IMR-90 (cell line): ENCODE measurements around the gene RERE. TPM values are rescaled to one million over a fixed set of nuclear protein-coding genes. Genes with fewer than 3 reads are reported as not detected.
A peak's percentile ranks its signal among the peaks of the same experiment; 100 is the strongest.

ENCODE experiments used
- ATAC-seq: fragments of 200-7000 bp; cut with Tn5 transposase; 2 replicates; pipeline ENCODE4 v1.9.1; 2020; ENCODE audit warnings: low read depth, mild to moderate bottlenecking, moderate library complexity
- Bru-seq: library from RNA; stranded (reverse); fragments of 400-500 nt; gene quantifications from one replicate; lab custom pipeline; 2021; lab: Mats Ljungman, UMichigan
- BruChase-seq, 2 experiments: library from RNA; stranded (reverse); fragments of 400-500 nt; gene quantifications; one replicate each; lab custom pipeline; 2021; lab: Mats Ljungman, UMichigan
- BruUV-seq: library from RNA; stranded (reverse); fragments of 400-500 nt; replicated peaks from 2 replicates; lab custom pipeline; 2021; lab: Mats Ljungman, UMichigan
- CTCF ChIA-PET: fragments of 300-600 bp; formaldehyde crosslinking; extraction: SDS; loops from one replicate; lab custom pipeline; 2021; ENCODE audit warnings: antibody characterized with exemption; lab: Yijun Ruan, JAX
- POLR2A ChIA-PET: fragments of 300-600 bp; sonication (Branson Sonifier 250); formaldehyde crosslinking; loops from one replicate; lab custom pipeline; 2022; ENCODE audit warnings: antibody characterized with exemption; ENCODE audit not compliant: unreplicated experiment; lab: Charles Lee
- DNase-seq: peaks from one replicate; pipeline ENCODE4 v3.0.0; 2013
- H2AFZ ChIP-seq: replicated peaks from 2 replicates; pipeline ENCODE3; 2013; ENCODE audit warnings: low read length, mild to moderate bottlenecking; ENCODE audit not compliant: poor library complexity
- H2AK5ac ChIP-seq: 2 replicates; pipeline ENCODE4 v1.6.1; 2013; ENCODE audit warnings: low read depth, low read length, inconsistent platforms
- H2AK9ac ChIP-seq: replicated peaks from 2 replicates; pipeline ENCODE3; 2013; ENCODE audit warnings: mild to moderate bottlenecking, low read depth, low read length, moderate library complexity; ENCODE audit not compliant: poor library complexity
- H2BK120ac ChIP-seq: 2 replicates; pipeline ENCODE4 v1.6.1; 2013; ENCODE audit warnings: low read depth, low read length, inconsistent platforms
- H2BK15ac ChIP-seq: 3 replicates; pipeline ENCODE4 v1.6.1; 2013; ENCODE audit warnings: low read depth, low read length, inconsistent platforms
- H2BK20ac ChIP-seq: 2 replicates; pipeline ENCODE4 v1.6.1; 2013; ENCODE audit warnings: low read depth, mild to moderate bottlenecking, inconsistent platforms, low read length, moderate library complexity
- H2BK5ac ChIP-seq: 2 replicates; pipeline ENCODE4 v1.6.1; 2013; ENCODE audit warnings: mild to moderate bottlenecking, low read depth, low read length, inconsistent platforms; ENCODE audit not compliant: poor library complexity, severe bottlenecking
- H3K14ac ChIP-seq: replicated peaks from 2 replicates; pipeline ENCODE4 v1.6.1; 2013; ENCODE audit warnings: low read depth, low read length, inconsistent platforms
- H3K18ac ChIP-seq: 2 replicates; pipeline ENCODE4 v1.6.1; 2013; ENCODE audit warnings: low read depth, low read length, control low read depth
- H3K23ac ChIP-seq: 2 replicates; pipeline ENCODE4 v1.6.1; 2013; ENCODE audit warnings: low read depth, low read length, inconsistent platforms
- H3K27ac ChIP-seq: 2 replicates; pipeline ENCODE4 v1.5.1; 2013; ENCODE audit warnings: mild to moderate bottlenecking, control low read depth, low read length; ENCODE audit not compliant: insufficient read depth
- H3K27me3 ChIP-seq: 2 replicates; pipeline ENCODE4 v1.6.1; 2013; ENCODE audit warnings: low read length; ENCODE audit not compliant: control insufficient read depth, insufficient read depth
- H3K36me3 ChIP-seq: 2 replicates; pipeline ENCODE4 v1.6.1; 2013; ENCODE audit warnings: low read length, mixed read lengths; ENCODE audit not compliant: control insufficient read depth, insufficient read depth
- H3K4ac ChIP-seq: 2 replicates; pipeline ENCODE4 v1.6.1; 2013; ENCODE audit warnings: low read depth, low read length, inconsistent platforms
- H3K4me1 ChIP-seq: 2 replicates; pipeline ENCODE4 v1.6.1; 2013; ENCODE audit warnings: low read length, mixed read lengths; ENCODE audit not compliant: control insufficient read depth, insufficient read depth
- H3K4me2 ChIP-seq: 2 replicates; pipeline ENCODE4 v1.6.1; 2013; ENCODE audit warnings: low read depth, mild to moderate bottlenecking, control low read depth, low read length, moderate library complexity
- H3K4me3 ChIP-seq: 2 replicates; pipeline ENCODE4 v1.5.1; 2013; ENCODE audit warnings: low read depth, mild to moderate bottlenecking, control low read depth, low read length, moderate library complexity; ENCODE audit not compliant: insufficient read depth
- H3K56ac ChIP-seq: 2 replicates; pipeline ENCODE4 v1.6.1; 2013; ENCODE audit warnings: low read length, inconsistent platforms; ENCODE audit not compliant: insufficient read depth; ENCODE audit errors: extremely low read depth
- H3K79me1 ChIP-seq, 2 experiments: 2 replicates each; pipeline ENCODE4 v1.6.1; 2013; ENCODE audit warnings: low read length in 2 of 2, inconsistent platforms in 1 of 2, low read depth in 1 of 2
- H3K9ac ChIP-seq: 2 replicates; pipeline ENCODE4 v1.6.1; 2013; ENCODE audit warnings: low read depth, low read length, control low read depth
- H3K9me1 ChIP-seq: 2 replicates; pipeline ENCODE4 v1.6.1; 2013; ENCODE audit warnings: low read length, inconsistent platforms; ENCODE audit not compliant: insufficient read depth
- H3K9me3 ChIP-seq: 2 replicates; pipeline ENCODE4 v1.6.1; 2013; ENCODE audit warnings: low read length; ENCODE audit not compliant: control insufficient read depth, insufficient read depth
- H4K20me1 ChIP-seq: 2 replicates; pipeline ENCODE4 v1.6.1; 2013; ENCODE audit warnings: low read length, inconsistent platforms; ENCODE audit not compliant: insufficient read depth
- H4K5ac ChIP-seq: 2 replicates; pipeline ENCODE4 v1.6.1; 2013; ENCODE audit warnings: mild to moderate bottlenecking, low read depth, low read length, control low read depth
- H4K8ac ChIP-seq, 2 experiments: 2 replicates each; pipeline ENCODE4 v1.6.1; 2013; ENCODE audit warnings: low read depth in 2 of 2, low read length in 2 of 2, control low read depth in 1 of 2, inconsistent platforms in 1 of 2
- H4K91ac ChIP-seq: 2 replicates; pipeline ENCODE4 v1.6.1; 2013; ENCODE audit warnings: low read depth, low read length, inconsistent platforms; ENCODE audit not compliant: insufficient read depth
- CEBPB ChIP-seq: IDR thresholded peaks from 2 replicates; pipeline ENCODE4 v1.6.1; 2012; ENCODE audit warnings: low read depth, low read length, improper control_type of control experiment
- CHD1 ChIP-seq: IDR thresholded peaks from 2 replicates; pipeline ENCODE4 v1.6.1; 2012; ENCODE audit warnings: low read depth, low read length, improper control_type of control experiment
- FOS ChIP-seq: fragments of 150-350 bp; IDR thresholded peaks from 2 replicates; pipeline ENCODE4 v1.6.1; 2016; ENCODE audit warnings: low read depth, low read length
- MAZ ChIP-seq: IDR thresholded peaks from 2 replicates; pipeline ENCODE4 v1.6.1; 2012; ENCODE audit warnings: low read depth, mild to moderate bottlenecking, low read length, improper control_type of control experiment, moderate library complexity, borderline replicate concordance
- NFE2L2 ChIP-seq: fragments of 150-350 bp; IDR thresholded peaks from 2 replicates; pipeline ENCODE4 v1.6.1; 2016; ENCODE audit warnings: low read depth, mild to moderate bottlenecking, low read length
- POLR2A ChIP-seq: IDR thresholded peaks from 2 replicates; pipeline ENCODE4 v1.6.1; 2012; ENCODE audit warnings: mild to moderate bottlenecking, low read depth, low read length
- RCOR1 ChIP-seq: IDR thresholded peaks from 2 replicates; pipeline ENCODE4 v1.6.1; 2012; ENCODE audit warnings: mild to moderate bottlenecking, low read length, improper control_type of control experiment; ENCODE audit not compliant: insufficient replicate concordance
- WGBS, 2 experiments: methylation state at CpG; one replicate each; pipeline versions ENCODE4 v1.1.5 to v1.1.7; 2013; ENCODE audit warnings: missing lambda C conversion rate in 2 of 2; ENCODE audit not compliant: insufficient read length in 1 of 2; ENCODE audit errors: extremely low coverage in 2 of 2; 5-methylcytosine and 5-hydroxymethylcytosine counted together
- dilution Hi-C: fragments of 300-500 bp; cut with HindIII; formaldehyde crosslinking; loops from one replicate; pipeline ENCODE4 v1.14.3; 2018; ENCODE audit warnings: low sequenced_read_pairs; ENCODE audit not compliant: unreplicated experiment
- in situ Hi-C: fragments of 300-500 bp; cut with MboI; formaldehyde crosslinking; loops from 3 replicates; pipeline ENCODE4 v1.14.3; 2019; ENCODE audit warnings: low sequenced_read_pairs, inconsistent platforms, mixed read lengths
- intact Hi-C: fragments of 100-400 bp; cut with micrococcal nuclease; formaldehyde crosslinking; loops from 2 replicates; pipeline ENCODE4 v1.10.0; 2022
- long read RNA-seq: library from polyadenylated mRNA; unstranded; transcript quantifications from one replicate; pipeline ENCODE4 v2.0.0, GENCODE V29; 2021; ENCODE audit not compliant: unreplicated experiment
- polyA plus RNA-seq, 3 experiments: library from polyadenylated mRNA; depleted of rRNA; stranded (reverse); fragments of >200 nt; gene quantifications; 2 replicates each; pipeline ENCODE4 v1.2.3, GENCODE V29; 2012; ENCODE audit warnings: low replicate concordance in 1 of 3
- total RNA-seq: library from RNA; depleted of rRNA; stranded (reverse); fragments of >200 nt; gene quantifications from 2 replicates; pipeline ENCODE4 v1.2.3, GENCODE V29; 2012; rRNA removed
- TF ChIP-seq, protein P1 (sequence below): conservative IDR thresholded peaks from 2 replicates; pipeline ENCODE4 v1.5.1; 2012; ENCODE audit warnings: mild to moderate bottlenecking, low read depth, low read length, improper control_type of control experiment

Gene RERE
- total RNA-seq (11.5 and 15.8 TPM in 2 replicates), polyA plus RNA-seq (2012; rRNA removed) (13.5 and 25.1 TPM in 2 replicates), Bru-seq, nascent RNA (percentile 95 among the genes with signal in this experiment), BruChase-seq, experiment 1, labeled RNA remaining after a 6-hour chase (percentile 93 among the genes with signal in this experiment), BruChase-seq, experiment 2, labeled RNA remaining after a 2-hour chase (percentile 89 among the genes with signal in this experiment)
- polyA plus RNA-seq (2012; cell fraction: cytosol; rRNA removed): 7.6 and 12.1 TPM in 2 replicates
- 27.4 and 39.6 TPM in 2 replicates for polyA plus RNA-seq (2012; cell fraction: nucleus; rRNA removed; ENCODE audit: low replicate concordance)
- long read RNA-seq, partial matches to known transcripts: 52 of 98 reads
- long read RNA-seq, other reads (novel, unspliced or antisense): 45 of 98 reads

DNA sequence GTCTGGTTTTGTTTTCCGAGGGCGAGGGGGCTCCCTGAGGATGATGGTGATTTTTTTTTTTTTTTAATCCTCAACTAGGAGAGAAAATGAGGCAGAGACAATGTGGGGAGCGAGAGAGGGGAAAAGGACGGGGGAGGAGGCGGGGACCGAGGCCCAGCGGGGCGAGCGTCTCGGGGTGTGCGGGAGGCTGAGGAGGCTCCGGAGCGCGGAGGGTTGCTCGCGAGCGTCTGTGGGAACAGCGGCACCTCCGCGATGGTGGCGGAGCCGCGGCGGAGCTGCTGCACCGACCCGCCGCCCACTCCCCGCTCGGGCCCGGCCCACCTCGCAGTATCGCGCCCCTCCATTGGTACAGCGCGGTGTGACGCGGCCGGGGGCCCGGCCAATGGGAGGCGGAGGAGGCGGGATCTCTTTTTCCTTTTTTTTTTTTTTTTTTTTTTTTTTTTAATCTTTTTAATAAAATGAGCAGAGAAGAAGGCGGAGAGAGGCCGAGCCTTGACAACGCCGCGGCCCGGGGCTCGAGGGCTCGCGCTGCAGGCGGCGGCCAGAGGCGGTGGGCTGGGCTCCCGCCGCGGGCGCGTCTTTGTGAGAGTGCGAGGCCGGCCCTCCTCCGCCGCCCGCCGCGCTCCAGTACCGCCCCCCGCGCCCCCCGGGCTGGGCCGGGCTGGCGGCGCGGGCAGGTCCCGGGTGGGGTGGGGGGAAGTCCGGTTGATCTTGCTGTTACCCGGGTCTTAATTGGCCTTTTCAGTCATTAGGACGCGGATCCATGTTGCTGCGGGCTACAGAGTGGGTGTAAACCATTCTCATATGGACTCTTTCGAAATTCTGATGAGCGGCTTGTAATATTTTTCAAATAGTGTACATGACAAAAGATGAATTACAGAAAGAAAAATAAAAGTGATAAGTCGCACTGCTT, at the start of gene RERE:
Gene RERE, minus strand, starts transcription at position 229 of the 913 bp plus-strand sequence.
- peak within 1 kb of the TSS; percentile 92 for H3K27ac ChIP-seq
- no peaks in the 10 kb centered on the region for H3K9me3 ChIP-seq
- H2AK5ac ChIP-seq: peak within 1 kb of the TSS; percentile 76
- dilution Hi-C loops (no loop called here), in situ Hi-C loops (no loop called here), intact Hi-C loops (loop anchor here (5.0 to 10.0 kb wide), 4 partner anchors 40 to 353 kb away; no protein-coding TSS in a partner anchor)
- POLR2A ChIA-PET: no interaction called here
- ATAC-seq (peak; percentile 91), DNase-seq (peak; percentile 91)
- 0 out of 2 replicates have a peak, but pooled peaks have one; percentile 17 for TF ChIP-seq CEBPB
- TF ChIP-seq NFE2L2: no peak
- TF ChIP-seq CHD1: no peak
- TF ChIP-seq, protein P1, sequence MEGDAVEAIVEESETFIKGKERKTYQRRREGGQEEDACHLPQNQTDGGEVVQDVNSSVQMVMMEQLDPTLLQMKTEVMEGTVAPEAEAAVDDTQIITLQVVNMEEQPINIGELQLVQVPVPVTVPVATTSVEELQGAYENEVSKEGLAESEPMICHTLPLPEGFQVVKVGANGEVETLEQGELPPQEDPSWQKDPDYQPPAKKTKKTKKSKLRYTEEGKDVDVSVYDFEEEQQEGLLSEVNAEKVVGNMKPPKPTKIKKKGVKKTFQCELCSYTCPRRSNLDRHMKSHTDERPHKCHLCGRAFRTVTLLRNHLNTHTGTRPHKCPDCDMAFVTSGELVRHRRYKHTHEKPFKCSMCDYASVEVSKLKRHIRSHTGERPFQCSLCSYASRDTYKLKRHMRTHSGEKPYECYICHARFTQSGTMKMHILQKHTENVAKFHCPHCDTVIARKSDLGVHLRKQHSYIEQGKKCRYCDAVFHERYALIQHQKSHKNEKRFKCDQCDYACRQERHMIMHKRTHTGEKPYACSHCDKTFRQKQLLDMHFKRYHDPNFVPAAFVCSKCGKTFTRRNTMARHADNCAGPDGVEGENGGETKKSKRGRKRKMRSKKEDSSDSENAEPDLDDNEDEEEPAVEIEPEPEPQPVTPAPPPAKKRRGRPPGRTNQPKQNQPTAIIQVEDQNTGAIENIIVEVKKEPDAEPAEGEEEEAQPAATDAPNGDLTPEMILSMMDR: peak; percentile 15; the same call in 1 of the 2 replicates
- no peak for TF ChIP-seq RCOR1
- TF ChIP-seq MAZ: peak; percentile 61; the same call in 1 of the 2 replicates
- peak; percentile 29; the same call in 1 of the 2 replicates for TF ChIP-seq FOS
- peak; percentile 93 for TF ChIP-seq POLR2A
- H3K9ac ChIP-seq: peak within 1 kb of the TSS; percentile 92
- peak within 1 kb of the TSS; percentile 40 for H4K5ac ChIP-seq
- H3K4me2 ChIP-seq: peak within 1 kb of the TSS; percentile 92
- 7% methylated on average over 14 of the region's 82 CpGs; no CpG with 5 or more reads in 1 of the 2 experiments for WGBS, 2 experiments
- peak within 1 kb of the TSS; percentile 89 for H3K14ac ChIP-seq
- peaks cover 17% of the 10 kb centered on the region; the same call in 1 of the 2 replicates for H4K20me1 ChIP-seq
- H2BK20ac ChIP-seq: 0 out of 2 replicates have a peak within 1 kb of the TSS, but pooled peaks have one; percentile 32
- no TSS peak for BruUV-seq
- H3K4ac ChIP-seq: peak within 1 kb of the TSS; percentile 83
- peak within 1 kb of the TSS; percentile 56 for H4K91ac ChIP-seq
- H4K8ac ChIP-seq: peak within 1 kb of the TSS; percentile 83 to 85
- peak within 1 kb of the TSS; percentile 67 for H3K56ac ChIP-seq
- peaks cover 2% of the 10 kb centered on the region; the same call in 1 of the 2 replicates for H3K9me1 ChIP-seq
- H3K79me1 ChIP-seq: peaks cover 11 to 31% of the 10 kb centered on the region in 2 experiments; a peak in 3 of 4 replicates
- H2BK120ac ChIP-seq: peak within 1 kb of the TSS; percentile 68
- peak within 1 kb of the TSS; percentile 68 for H2AK9ac ChIP-seq
- H3K23ac ChIP-seq: peak within 1 kb of the TSS; percentile 87
- H3K4me1 ChIP-seq: peaks cover 7% of the 10 kb centered on the region
- CTCF ChIA-PET: interaction anchor here (0.8 kb wide), 1 partner anchor 70 kb away, joined by 4 read pairs; no protein-coding TSS in a partner anchor
- H2AFZ ChIP-seq: peak within 1 kb of the TSS; percentile 93
- peak within 1 kb of the TSS; percentile 69 for H3K18ac ChIP-seq
- H3K36me3 ChIP-seq: no peaks in the 10 kb centered on the region
- H3K4me3 ChIP-seq: peak within 1 kb of the TSS; percentile 82
- no peak within 1 kb of the TSS for H2BK15ac ChIP-seq
- H2BK5ac ChIP-seq: peak within 1 kb of the TSS; percentile 83
- H3K27me3 ChIP-seq: no peaks in the 10 kb centered on the region
